Stomach smooth muscle (tissue), 2 donors: ENCODE results near the gene KIAA1191.
"Not testable (repeated sequence)": the region's sequence is repeated elsewhere in the genome, so short reads cannot be mapped to it uniquely, and the experiment has no call there.

Experiments
- H3K27ac ChIP-seq: one replicate; pipeline ENCODE4 v1.7.0; 2013; ENCODE audit warnings: mild to moderate bottlenecking, low read length, inconsistent platforms
- H3K27me3 ChIP-seq, 2 donors: one replicate each; pipeline ENCODE4 v1.7.0; 2013; ENCODE audit warnings: low read length in 2 of 2; ENCODE audit not compliant: insufficient read depth in 2 of 2, control insufficient read depth in 1 of 2
- H3K36me3 ChIP-seq, 2 donors: one replicate each; pipeline ENCODE4 v1.7.0; 2013; ENCODE audit warnings: low read length in 2 of 2; ENCODE audit not compliant: control insufficient read depth in 2 of 2, insufficient read depth in 2 of 2
- H3K4me1 ChIP-seq: one replicate; pipeline ENCODE4 v1.7.0; 2013; ENCODE audit warnings: low read length; ENCODE audit not compliant: control insufficient read depth, insufficient read depth
- H3K4me3 ChIP-seq, 2 donors: one replicate each; pipeline ENCODE4 v1.7.0; 2013; ENCODE audit warnings: low read length in 2 of 2
- H3K9ac ChIP-seq, 2 donors: one replicate each; pipeline ENCODE4 v1.7.0; 2013; ENCODE audit warnings: low read length in 2 of 2, mild to moderate bottlenecking in 1 of 2
- H3K9me3 ChIP-seq, 2 donors: one replicate each; pipeline ENCODE4 v1.7.0; 2013; ENCODE audit warnings: low read length in 2 of 2; ENCODE audit not compliant: control insufficient read depth in 2 of 2
- donor health status: healthy.
- donor health status: Pancreatic carcinoma.

KIAA1191 gene

GRCh38 chr5:176341325-176342157 is 20.0 kb downstream of the KIAA1191 start:
- Histone ChIP-seq H3K9ac (no peak overlapping the region), H3K36me3 (peaks cover 25 to 28% of the 10 kb centered on the region in 2 donors), H3K4me3 (no peak overlapping the region), H3K9me3 (no peaks in the 10 kb centered on the region), H3K27me3 (no peaks in the 10 kb centered on the region), H3K27ac (no peak overlapping the region), H3K4me1 (no peaks in the 10 kb centered on the region)

GRCh38 chr5:176339304-176339703 is 22.3 kb downstream of the KIAA1191 start:
- Histone ChIP-seq H3K36me3 (peaks cover 14 to 16% of the 10 kb centered on the region in 2 donors), H3K4me1 (no peaks in the 10 kb centered on the region), H3K9ac (no peak overlapping the region), H3K27ac (no peak overlapping the region), H3K9me3 (no peaks in the 10 kb centered on the region), H3K4me3 (no peak overlapping the region), H3K27me3 (no peaks in the 10 kb centered on the region)

- H3K4me3 ChIP-seq, result no peak overlapping the region
- peaks cover 0 to 3% of the 10 kb centered on the region in 2 donors for H3K9me3 ChIP-seq
- peaks cover 14 to 16% of the 10 kb centered on the region in 2 donors for H3K36me3 ChIP-seq
- H3K4me1 ChIP-seq, result no peaks in the 10 kb centered on the region
- no peak overlapping the region for H3K9ac ChIP-seq
- H3K27me3 ChIP-seq, result no peaks in the 10 kb centered on the region
- H3K27ac ChIP-seq, result no peak overlapping the region
These were observed 23.7 kb downstream of the KIAA1191 start for GRCh38 chr5:176337913-176338312.

GRCh38 chr5:176334031-176334770 is 27.4 kb downstream of the KIAA1191 start:
- H3K27me3 ChIP-seq, result no peaks in the 10 kb centered on the region
- peaks cover 14 to 16% of the 10 kb centered on the region in 2 donors for H3K36me3 ChIP-seq
- no peak overlapping the region for H3K4me3 ChIP-seq
- peaks cover 0 to 3% of the 10 kb centered on the region in 2 donors for H3K9me3 ChIP-seq
- H3K4me1 ChIP-seq, result no peaks in the 10 kb centered on the region
- H3K9ac ChIP-seq, result no peak overlapping the region
- no peak overlapping the region for H3K27ac ChIP-seq

- Histone ChIP-seq H3K9me3 (no peaks in the 10 kb centered on the region), H3K36me3 (peaks cover 10 to 22% of the 10 kb centered on the region in 2 donors), H3K4me3 (no peak overlapping the region), H3K27me3 (no peaks in the 10 kb centered on the region), H3K9ac (no peak overlapping the region), H3K4me1 (no peaks in the 10 kb centered on the region), H3K27ac (no peak overlapping the region)
These were observed 41.0 kb downstream of the KIAA1191 start for GRCh38 chr5:176320577-176320976.

GRCh38 chr5:176319827-176320554 is 41.6 kb downstream of the KIAA1191 start:
- H3K9ac ChIP-seq, result no peak overlapping the region
- H3K36me3 ChIP-seq, result peaks cover 14 to 27% of the 10 kb centered on the region in 2 donors
- H3K27ac ChIP-seq, result no peak overlapping the region
- H3K9me3 ChIP-seq, result no peaks in the 10 kb centered on the region
- no peaks in the 10 kb centered on the region for H3K27me3 ChIP-seq
- no peaks in the 10 kb centered on the region for H3K4me1 ChIP-seq
- no peak overlapping the region for H3K4me3 ChIP-seq

- no peak overlapping the region for H3K27ac ChIP-seq
- H3K27me3 ChIP-seq, result no peaks in the 10 kb centered on the region
- no peaks in the 10 kb centered on the region for H3K4me1 ChIP-seq
- H3K9me3 ChIP-seq, result no peaks in the 10 kb centered on the region
- H3K4me3 ChIP-seq, result no peak overlapping the region
- H3K36me3 ChIP-seq, result peaks cover 12 to 20% of the 10 kb centered on the region in 2 donors
- H3K9ac ChIP-seq, result no peak overlapping the region
These were observed 43.8 kb downstream of the KIAA1191 start for GRCh38 chr5:176317534-176318374.

- not testable (repeated sequence) for H3K27me3 ChIP-seq, H3K36me3 ChIP-seq, H3K9me3 ChIP-seq, H3K9ac ChIP-seq, H3K4me1 ChIP-seq, H3K27ac ChIP-seq, H3K4me3 ChIP-seq
These were observed 56.2 kb downstream of the KIAA1191 start for GRCh38 chr5:176305356-176305755.
